ENCODE data around the gene GALNT18.
A peak's percentile ranks its signal among the peaks of the same experiment; 100 is the strongest.

The GALNT18 gene

GRCh38 chr11:11297578-11297977 lies 324.2 kb downstream of the GALNT18 start:
- no peak for DNase-seq (ENCODE audit: low spot score)

GRCh38 chr11:11296434-11296833 lies 325.4 kb downstream of the GALNT18 start:
- DNase-seq (ENCODE audit: low spot score): no peak

GRCh38 chr11:11294551-11294855 lies 327.3 kb downstream of the GALNT18 start:
- DNase-seq (ENCODE audit: low spot score): no peak

GRCh38 chr11:11293798-11294550 lies 327.8 kb downstream of the GALNT18 start:
- DNase-seq (ENCODE audit: low spot score): no peak

GRCh38 chr11:11292839-11293238 lies 329.0 kb downstream of the GALNT18 start:
- no peak for DNase-seq (ENCODE audit: low spot score)

- DNase-seq (ENCODE audit: low spot score): no peak
Observed at GRCh38 chr11:11291041-11292015, 330.5 kb downstream of the GALNT18 start.

GRCh38 chr11:11290354-11290753 lies 331.5 kb downstream of the GALNT18 start:
- no peak for DNase-seq (ENCODE audit: low spot score)

- DNase-seq (ENCODE audit: low spot score): no peak
Observed at GRCh38 chr11:11289669-11290068, 332.1 kb downstream of the GALNT18 start.

- no peak for DNase-seq (ENCODE audit: low spot score)
Observed at GRCh38 chr11:11288972-11289616, 332.7 kb downstream of the GALNT18 start.

GRCh38 chr11:11284481-11284880 lies 337.3 kb downstream of the GALNT18 start:
- no peak for DNase-seq (ENCODE audit: low spot score)

- no peak for DNase-seq (ENCODE audit: low spot score)
Observed at GRCh38 chr11:11281626-11282025, 340.2 kb downstream of the GALNT18 start.

GRCh38 chr11:11280826-11281225 lies 341.0 kb downstream of the GALNT18 start:
- DNase-seq (ENCODE audit: low spot score): no peak

GRCh38 chr11:11279956-11280689 lies 341.7 kb downstream of the GALNT18 start:
- DNase-seq (ENCODE audit: low spot score): no peak

- no peak for DNase-seq (ENCODE audit: low spot score)
Observed at GRCh38 chr11:11272254-11272653, 349.6 kb downstream of the GALNT18 start.

- DNase-seq (ENCODE audit: low spot score): no peak
Observed at GRCh38 chr11:11270236-11270775, 351.5 kb downstream of the GALNT18 start.

- DNase-seq (ENCODE audit: low spot score): no peak
Observed at GRCh38 chr11:11268706-11269105, 353.1 kb downstream of the GALNT18 start.

GRCh38 chr11:11268119-11268518 lies 353.7 kb downstream of the GALNT18 start:
- DNase-seq (ENCODE audit: low spot score): no peak

- no peak for DNase-seq (ENCODE audit: low spot score)
Observed at GRCh38 chr11:11267312-11267711, 354.5 kb downstream of the GALNT18 start.

- peak; percentile 11 for DNase-seq (ENCODE audit: low spot score)
Observed at GRCh38 chr11:11265994-11266606, 355.7 kb downstream of the GALNT18 start.

- DNase-seq (ENCODE audit: low spot score): no peak
Observed at GRCh38 chr11:11265320-11265719, 356.5 kb downstream of the GALNT18 start.
